Fibroblast of lung (primary cell): Measurements from ENCODE around the gene ALDH18A1. TPM values are rescaled to one million over a fixed set of nuclear protein-coding genes. Genes with fewer than 3 reads are reported as not detected.
A peak's percentile ranks its signal among the peaks of the same experiment; 100 is the strongest.

Experiments used
- DNase-seq, 2 donors: peaks; one replicate each; pipeline versions ENCODE4 v3.0.0 to v3.0.0-alpha.2; 2010; ENCODE audit warnings: low read depth in 2 of 2
- H2AFZ ChIP-seq: 2 replicates; pipeline ENCODE4 v1.5.1; 2012; ENCODE audit warnings: low read length, control low read depth, inconsistent platforms
- H3K27ac ChIP-seq: 2 replicates; pipeline ENCODE4 v1.5.1; 2011; ENCODE audit warnings: low read length, control low read depth; ENCODE audit not compliant: insufficient read depth
- H3K27me3 ChIP-seq: 2 replicates; pipeline ENCODE4 v1.5.1; 2011; ENCODE audit warnings: mild to moderate bottlenecking, low read length; ENCODE audit not compliant: control insufficient read depth, insufficient read depth
- H3K36me3 ChIP-seq: 2 replicates; pipeline ENCODE4 v1.5.1; 2011; ENCODE audit warnings: low read length; ENCODE audit not compliant: control insufficient read depth, insufficient read depth
- H3K4me1 ChIP-seq: 2 replicates; pipeline ENCODE4 v1.5.1; 2011; ENCODE audit warnings: low read length; ENCODE audit not compliant: control insufficient read depth, insufficient read depth; ENCODE audit errors: extremely low read depth
- H3K4me2 ChIP-seq: 2 replicates; pipeline ENCODE4 v1.5.1; 2011; ENCODE audit warnings: low read length, control low read depth; ENCODE audit not compliant: insufficient read depth; ENCODE audit errors: extremely low read depth
- H3K4me3 ChIP-seq, 4 experiments: fragments of 200-600 bp in 1 of 4; sonication (generic) in 1 of 4; replicated peaks in 1 of 4; 2 replicates each; pipeline ENCODE4 v1.5.1; 2011 to 2016; ENCODE audit warnings: low read length in 4 of 4, low read depth in 3 of 4, mild to moderate bottlenecking in 3 of 4, control low read depth in 2 of 4, inconsistent platforms in 1 of 4, mixed read lengths in 1 of 4; ENCODE audit not compliant: insufficient read depth in 1 of 4; ENCODE audit errors: control extremely low read depth in 1 of 4
- H3K79me2 ChIP-seq: 2 replicates; pipeline ENCODE4 v1.5.1; 2012; ENCODE audit warnings: mild to moderate bottlenecking, low read length, inconsistent platforms; ENCODE audit not compliant: control insufficient read depth, insufficient read depth
- H3K9ac ChIP-seq: 2 replicates; pipeline ENCODE4 v1.5.1; 2011; ENCODE audit warnings: mild to moderate bottlenecking, low read length, control low read depth; ENCODE audit not compliant: insufficient read depth
- H3K9me3 ChIP-seq: 2 replicates; pipeline ENCODE4 v1.5.1; 2012; ENCODE audit warnings: low read depth, low read length; ENCODE audit not compliant: control insufficient read depth, insufficient read depth
- H4K20me1 ChIP-seq: 2 replicates; pipeline ENCODE4 v1.5.1; 2011; ENCODE audit warnings: low read length; ENCODE audit not compliant: control insufficient read depth, insufficient read depth; ENCODE audit errors: extremely low read depth
- EZH2 ChIP-seq: IDR thresholded peaks from 2 replicates; pipeline ENCODE4 v1.5.1; 2012; ENCODE audit warnings: low read length, control low read depth, mild to moderate bottlenecking; ENCODE audit errors: missing control alignments
- polyA plus RNA-seq, 2 donors: library from polyadenylated mRNA; depleted of rRNA in 1 of 2; stranded (reverse) in 1 of 2; unstranded in 1 of 2; fragments of >200 nt; gene quantifications; 2 replicates each; pipeline ENCODE4 v1.2.1, GENCODE V29; 2011 to 2012; ENCODE audit warnings: missing spikeins in 1 of 2
- total RNA-seq: library from RNA; depleted of rRNA; stranded (reverse); fragments of >200 nt; gene quantifications from 2 replicates; pipeline ENCODE4 v1.2.1, GENCODE V29; 2014
- TF ChIP-seq, protein P1 (sequence below), 2 donors: IDR thresholded peaks in 1 of 2; conservative IDR thresholded peaks in 1 of 2; 1 replicate in 1 of 2; 2 replicates in 1 of 2; pipeline ENCODE4 v1.5.1; 2011 to 2012; ENCODE audit warnings: low read length in 2 of 2, control low read depth in 1 of 2, inconsistent platforms in 1 of 2, low read depth in 1 of 2, mild to moderate bottlenecking in 1 of 2

ALDH18A1 gene
- total and polyA plus RNA-seq, 2 donors (not counting 1 experiment from before 2014, with no cell fraction given) = 84.4 to 85.7 TPM

DNA sequence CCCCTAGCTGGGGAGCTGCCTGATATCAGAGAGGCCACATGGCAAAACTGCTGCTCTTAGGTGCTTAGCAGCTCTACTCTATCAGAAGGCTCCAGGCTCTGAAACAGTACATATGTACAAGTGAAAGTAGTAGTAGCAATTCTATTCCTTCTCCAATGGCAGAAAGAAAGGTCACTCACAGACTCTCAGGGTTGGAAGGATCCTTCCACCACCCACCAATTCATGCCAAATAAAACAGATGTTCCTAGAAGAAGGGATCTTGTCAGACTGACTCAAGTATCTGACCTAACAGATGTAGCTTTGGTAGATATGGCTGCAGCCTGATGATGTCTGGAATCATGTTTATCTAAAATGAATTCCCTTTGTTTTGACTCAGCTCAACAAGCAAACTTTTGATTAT is 8.0 kb upstream of the ALDH18A1 start:
- Histone ChIP-seq H2AFZ (no peak overlapping the region), H3K36me3 (no peaks in the 10 kb centered on the region), H3K27me3 (no peaks in the 10 kb centered on the region), H3K4me2 (no peak overlapping the region), H3K79me2 (no peaks in the 10 kb centered on the region), H3K27ac (no peak overlapping the region), H3K4me1 (no peaks in the 10 kb centered on the region), H3K9ac (no peak overlapping the region), H3K9me3 (no peaks in the 10 kb centered on the region), H3K4me3 (no peak overlapping the region), H4K20me1 (no peaks in the 10 kb centered on the region)
- TF ChIP-seq EZH2 = no peak
- TF ChIP-seq, protein P1, sequence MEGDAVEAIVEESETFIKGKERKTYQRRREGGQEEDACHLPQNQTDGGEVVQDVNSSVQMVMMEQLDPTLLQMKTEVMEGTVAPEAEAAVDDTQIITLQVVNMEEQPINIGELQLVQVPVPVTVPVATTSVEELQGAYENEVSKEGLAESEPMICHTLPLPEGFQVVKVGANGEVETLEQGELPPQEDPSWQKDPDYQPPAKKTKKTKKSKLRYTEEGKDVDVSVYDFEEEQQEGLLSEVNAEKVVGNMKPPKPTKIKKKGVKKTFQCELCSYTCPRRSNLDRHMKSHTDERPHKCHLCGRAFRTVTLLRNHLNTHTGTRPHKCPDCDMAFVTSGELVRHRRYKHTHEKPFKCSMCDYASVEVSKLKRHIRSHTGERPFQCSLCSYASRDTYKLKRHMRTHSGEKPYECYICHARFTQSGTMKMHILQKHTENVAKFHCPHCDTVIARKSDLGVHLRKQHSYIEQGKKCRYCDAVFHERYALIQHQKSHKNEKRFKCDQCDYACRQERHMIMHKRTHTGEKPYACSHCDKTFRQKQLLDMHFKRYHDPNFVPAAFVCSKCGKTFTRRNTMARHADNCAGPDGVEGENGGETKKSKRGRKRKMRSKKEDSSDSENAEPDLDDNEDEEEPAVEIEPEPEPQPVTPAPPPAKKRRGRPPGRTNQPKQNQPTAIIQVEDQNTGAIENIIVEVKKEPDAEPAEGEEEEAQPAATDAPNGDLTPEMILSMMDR (conservative IDR thresholded peaks at IDR 0.05 in 1 of 2, IDR thresholded peaks at IDR 0.05 in 1 of 2; ENCODE audit: low read depth in 1 of 2, low read length in 2 of 2) = no peak
- DNase-seq = peak in 1 of 2 donors; percentile 4

DNA sequence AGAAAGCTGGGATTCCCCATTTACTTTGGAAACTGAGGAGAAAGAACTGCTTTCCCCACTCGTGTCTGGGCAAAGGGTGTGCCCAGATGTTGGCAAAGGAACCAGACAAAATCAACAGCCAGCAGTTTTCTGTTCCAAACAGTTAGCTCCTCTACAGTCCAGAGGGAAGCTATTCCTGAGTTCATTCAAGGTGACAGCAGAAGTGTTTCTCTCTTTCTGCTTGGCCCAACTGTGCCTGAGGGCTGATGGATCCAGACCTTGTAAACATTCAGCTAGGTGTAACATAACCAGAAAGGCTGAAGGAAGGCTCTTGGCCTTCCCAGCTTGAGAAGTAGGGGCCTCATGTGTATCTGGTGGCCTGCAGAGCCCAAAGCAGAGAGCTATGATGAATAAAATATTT is 7.0 kb upstream of the ALDH18A1 start:
- H3K4me2 ChIP-seq = no peak overlapping the region
- no peak for DNase-seq
- H3K79me2 ChIP-seq = no peaks in the 10 kb centered on the region
- H3K4me1 ChIP-seq = no peaks in the 10 kb centered on the region
- TF ChIP-seq EZH2 = no peak
- TF ChIP-seq, protein P1 (conservative IDR thresholded peaks at IDR 0.05 in 1 of 2, IDR thresholded peaks at IDR 0.05 in 1 of 2; ENCODE audit: low read depth in 1 of 2, low read length in 2 of 2) = no peak
- H3K27me3 ChIP-seq = no peaks in the 10 kb centered on the region
- no peaks in the 10 kb centered on the region for H3K36me3 ChIP-seq
- no peaks in the 10 kb centered on the region for H3K9me3 ChIP-seq
- H3K4me3 ChIP-seq = no peak overlapping the region
- H4K20me1 ChIP-seq = no peaks in the 10 kb centered on the region
- no peak overlapping the region for H2AFZ ChIP-seq
- no peak overlapping the region for H3K9ac ChIP-seq
- H3K27ac ChIP-seq = no peak overlapping the region

DNA sequence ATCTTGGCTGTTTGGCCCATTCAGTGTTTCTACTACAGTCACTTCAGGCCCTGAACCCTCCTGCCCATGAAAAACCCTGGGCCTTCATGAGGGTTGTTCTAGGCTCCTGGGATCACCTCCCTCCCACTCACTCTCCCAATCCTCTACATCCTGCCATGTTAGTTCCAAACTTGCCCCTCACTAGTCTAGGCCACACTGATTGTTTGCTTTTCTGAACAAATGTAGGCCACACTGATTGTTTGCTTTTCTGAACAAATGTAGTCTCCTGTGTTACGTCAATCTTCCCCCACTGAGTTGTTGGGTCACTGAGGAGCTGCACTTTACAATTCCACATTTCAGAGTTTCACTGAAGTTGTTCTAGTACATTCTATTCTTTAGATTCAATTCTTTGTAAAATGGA is 5.3 kb upstream of the ALDH18A1 start:
- Histone ChIP-seq H3K9ac (no peak overlapping the region), H3K4me2 (no peak overlapping the region), H3K27ac (no peak overlapping the region), H3K36me3 (no peaks in the 10 kb centered on the region), H2AFZ (no peak overlapping the region), H3K4me1 (no peaks in the 10 kb centered on the region), H3K27me3 (no peaks in the 10 kb centered on the region), H3K4me3 (no peak overlapping the region), H3K79me2 (no peaks in the 10 kb centered on the region), H4K20me1 (no peaks in the 10 kb centered on the region), H3K9me3 (no peaks in the 10 kb centered on the region)
- no peak for DNase-seq
- no peak for TF ChIP-seq EZH2
- TF ChIP-seq, protein P1 (conservative IDR thresholded peaks at IDR 0.05 in 1 of 2, IDR thresholded peaks at IDR 0.05 in 1 of 2; ENCODE audit: low read depth in 1 of 2, low read length in 2 of 2) = no peak
